Keratinocyte (primary cell): ENCODE results near the gene GRAMD2B. TPM values are rescaled to one million over a fixed set of nuclear protein-coding genes. Genes with fewer than 3 reads are reported as not detected.

Experiments used
- DNase-seq: peaks from one replicate; pipeline ENCODE4 v3.0.0-alpha.2; 2011; ENCODE audit warnings: low read depth, missing footprints, low spot score
- FAIRE-seq: peaks from 2 replicates; lab custom pipeline; 2011; peaks lifted over from hg19 to GRCh38; lab: Jason Lieb, UNC
- H2AFZ ChIP-seq: 2 replicates; pipeline ENCODE4 v1.6.0; 2012; ENCODE audit warnings: low read length, control low read depth, inconsistent platforms; ENCODE audit not compliant: control insufficient read depth
- H3K27ac ChIP-seq: 2 replicates; pipeline ENCODE4 v1.5.1; 2011; ENCODE audit warnings: low read length; ENCODE audit not compliant: control insufficient read depth, insufficient read depth
- H3K27me3 ChIP-seq: 3 replicates; pipeline ENCODE4 v1.6.0; 2011; ENCODE audit warnings: low read length; ENCODE audit not compliant: control insufficient read depth, insufficient read depth; ENCODE audit errors: extremely low read depth
- H3K36me3 ChIP-seq, 2 experiments: 2 replicates in 1 of 2; 3 replicates in 1 of 2; pipeline ENCODE4 v1.5.1; 2011; ENCODE audit warnings: low read length in 2 of 2, mild to moderate bottlenecking in 1 of 2; ENCODE audit not compliant: control insufficient read depth in 2 of 2, insufficient read depth in 2 of 2; ENCODE audit errors: extremely low read depth in 1 of 2
- H3K4me1 ChIP-seq: 3 replicates; pipeline ENCODE4 v1.5.1; 2011; ENCODE audit warnings: low read length; ENCODE audit not compliant: control insufficient read depth, insufficient read depth; ENCODE audit errors: extremely low read depth
- H3K4me2 ChIP-seq: 3 replicates; pipeline ENCODE4 v1.6.0; 2011; ENCODE audit warnings: low read depth, low read length; ENCODE audit not compliant: control insufficient read depth, insufficient read depth; ENCODE audit errors: extremely low read depth
- H3K4me3 ChIP-seq, 3 experiments: fragments of 200-600 bp in 1 of 3; sonication (generic) in 1 of 3; 2 replicates in 2 of 3; 3 replicates in 1 of 3; pipeline ENCODE4 v1.5.1; 2011 to 2016; ENCODE audit warnings: low read length in 3 of 3, mild to moderate bottlenecking in 3 of 3, control low read depth in 2 of 3, inconsistent platforms in 1 of 3, low read depth in 1 of 3, mixed read lengths in 1 of 3, mixed run types in 1 of 3, moderate library complexity in 1 of 3; ENCODE audit not compliant: control insufficient read depth in 2 of 3, insufficient read depth in 2 of 3; ENCODE audit errors: extremely low read depth in 1 of 3
- H3K79me2 ChIP-seq: 2 replicates; pipeline ENCODE4 v1.6.0; 2012; ENCODE audit warnings: low read length; ENCODE audit not compliant: control insufficient read depth, insufficient read depth
- H3K9ac ChIP-seq: 3 replicates; pipeline ENCODE4 v1.6.0; 2011; ENCODE audit warnings: low read length; ENCODE audit not compliant: control insufficient read depth, insufficient read depth; ENCODE audit errors: extremely low read depth
- H3K9me1 ChIP-seq: 3 replicates; pipeline ENCODE4 v1.6.0; 2011; ENCODE audit warnings: low read length; ENCODE audit not compliant: control insufficient read depth, insufficient read depth; ENCODE audit errors: extremely low read depth
- H3K9me3 ChIP-seq: 2 replicates; pipeline ENCODE4 v1.5.1; 2012; ENCODE audit warnings: low read depth, low read length; ENCODE audit not compliant: control insufficient read depth
- H4K20me1 ChIP-seq: 3 replicates; pipeline ENCODE4 v1.6.0; 2011; ENCODE audit warnings: low read length; ENCODE audit not compliant: control insufficient read depth, insufficient read depth; ENCODE audit errors: extremely low read depth
- EZH2 ChIP-seq: IDR thresholded peaks from one replicate; pipeline ENCODE4 v1.6.1; 2012; ENCODE audit warnings: inconsistent platforms, mild to moderate bottlenecking, low read length, moderate library complexity
- dilution Hi-C: fragments of 300-500 bp; cut with MboI; formaldehyde crosslinking; loops from one replicate; pipeline ENCODE4 v1.7.0; 2020; ENCODE audit warnings: low sequenced_read_pairs; ENCODE audit not compliant: extremely low pct_ligation_motif_present
- polyA plus RNA-seq, 5 experiments: library from polyadenylated mRNA; depleted of rRNA in 3 of 5; stranded (reverse) in 3 of 5; stranded (forward) in 1 of 5; unstranded in 1 of 5; fragments of >200 nt; gene quantifications; 1 replicate in 1 of 5; 2 replicates in 3 of 5; 3 replicates in 1 of 5; pipeline versions ENCODE4 v1.2.1 to v1.2.3, GENCODE V29; 2011 to 2012; ENCODE audit warnings: missing spikeins in 2 of 5, low read depth in 1 of 5, low replicate concordance in 1 of 5
- TF ChIP-seq, protein P1 (sequence below), 3 experiments: IDR thresholded peaks in 1 of 3; conservative IDR thresholded peaks in 1 of 3; optimal IDR thresholded peaks in 1 of 3; 2 replicates in 2 of 3; 3 replicates in 1 of 3; pipeline versions ENCODE3 to v1.5.1; 2011; ENCODE audit warnings: low read length in 3 of 3, mild to moderate bottlenecking in 3 of 3, moderate library complexity in 2 of 3, control low read depth in 1 of 3, inconsistent platforms in 1 of 3; ENCODE audit not compliant: insufficient read depth in 2 of 3; ENCODE audit errors: extremely low read depth in 1 of 3

The GRAMD2B gene
- polyA plus RNA-seq, 1 donor (not counting 4 experiments of a cell fraction or from before 2014, with no cell fraction given) = 45.9 TPM

DNA sequence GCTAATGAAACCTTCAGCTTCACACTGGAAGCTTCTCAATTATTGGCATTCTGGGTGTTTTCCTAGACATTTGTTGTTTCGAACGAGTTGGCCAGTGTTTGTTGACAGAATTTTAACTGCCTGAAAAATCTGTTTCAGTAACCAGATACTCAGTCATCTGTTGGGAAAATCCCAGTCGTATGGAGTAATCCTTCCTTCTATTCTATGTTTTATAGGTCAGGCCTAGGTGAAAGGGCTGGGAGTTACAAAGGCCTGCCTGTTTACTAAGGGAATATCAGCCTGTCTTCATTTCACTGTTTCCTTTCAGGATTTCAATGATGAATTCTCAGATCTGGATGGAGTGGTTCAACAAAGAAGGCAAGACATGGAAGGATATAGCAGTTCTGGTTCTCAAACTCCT lies 59.9 kb downstream of the GRAMD2B start:
- DNase-seq (no peak), FAIRE-seq (no peak)
- H3K36me3 ChIP-seq = peaks cover 24 to 37% of the 10 kb centered on the region in 2 experiments

DNA sequence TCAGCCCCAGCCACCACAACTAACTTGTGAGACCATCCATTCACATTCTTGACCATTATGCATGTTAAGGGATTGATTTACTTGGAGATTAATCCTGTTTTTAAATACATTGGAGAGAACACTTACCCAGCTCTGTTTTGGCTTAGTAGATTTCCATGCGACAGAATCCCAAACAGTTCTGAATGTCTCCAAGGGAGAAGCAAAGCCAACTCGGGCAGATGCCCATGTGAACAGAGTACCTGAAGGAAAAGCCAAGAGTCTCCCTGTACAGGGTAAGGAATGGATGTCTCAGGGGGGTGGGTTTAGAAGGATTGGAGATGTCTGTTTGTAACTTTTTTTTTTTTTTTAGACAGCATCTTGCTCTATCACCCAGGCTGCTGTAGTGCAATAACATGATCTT lies 61.0 kb downstream of the GRAMD2B start:
- no peak for FAIRE-seq
- dilution Hi-C loops = no loop called here

More for the DNA sequence above, 59.9 kb downstream of the GRAMD2B start:
- Histone ChIP-seq H3K27ac (no peak overlapping the region), H4K20me1 (no peaks in the 10 kb centered on the region), H3K4me3 (no peak overlapping the region), H3K4me1 (no peaks in the 10 kb centered on the region), H3K9me3 (no peaks in the 10 kb centered on the region), H3K27me3 (no peaks in the 10 kb centered on the region), H3K9me1 (no peaks in the 10 kb centered on the region), H3K4me2 (no peak overlapping the region), H2AFZ (no peak overlapping the region), H3K79me2 (no peaks in the 10 kb centered on the region), H3K9ac (no peak overlapping the region)
- TF ChIP-seq EZH2 = no peak
- TF ChIP-seq, protein P1, sequence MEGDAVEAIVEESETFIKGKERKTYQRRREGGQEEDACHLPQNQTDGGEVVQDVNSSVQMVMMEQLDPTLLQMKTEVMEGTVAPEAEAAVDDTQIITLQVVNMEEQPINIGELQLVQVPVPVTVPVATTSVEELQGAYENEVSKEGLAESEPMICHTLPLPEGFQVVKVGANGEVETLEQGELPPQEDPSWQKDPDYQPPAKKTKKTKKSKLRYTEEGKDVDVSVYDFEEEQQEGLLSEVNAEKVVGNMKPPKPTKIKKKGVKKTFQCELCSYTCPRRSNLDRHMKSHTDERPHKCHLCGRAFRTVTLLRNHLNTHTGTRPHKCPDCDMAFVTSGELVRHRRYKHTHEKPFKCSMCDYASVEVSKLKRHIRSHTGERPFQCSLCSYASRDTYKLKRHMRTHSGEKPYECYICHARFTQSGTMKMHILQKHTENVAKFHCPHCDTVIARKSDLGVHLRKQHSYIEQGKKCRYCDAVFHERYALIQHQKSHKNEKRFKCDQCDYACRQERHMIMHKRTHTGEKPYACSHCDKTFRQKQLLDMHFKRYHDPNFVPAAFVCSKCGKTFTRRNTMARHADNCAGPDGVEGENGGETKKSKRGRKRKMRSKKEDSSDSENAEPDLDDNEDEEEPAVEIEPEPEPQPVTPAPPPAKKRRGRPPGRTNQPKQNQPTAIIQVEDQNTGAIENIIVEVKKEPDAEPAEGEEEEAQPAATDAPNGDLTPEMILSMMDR (optimal IDR thresholded peaks at IDR 0.05 in 1 of 3, IDR thresholded peaks at IDR 0.05 in 1 of 3, conservative IDR thresholded peaks at IDR 0.05 in 1 of 3; ENCODE audit: extremely low read depth in 1 of 3, insufficient read depth in 2 of 3, low read length in 3 of 3) = no peak
- dilution Hi-C loops = no loop called here

More for the DNA sequence above, 61.0 kb downstream of the GRAMD2B start:
- Histone ChIP-seq H3K4me1 (no peaks in the 10 kb centered on the region), H3K4me3 (no peak overlapping the region), H3K79me2 (no peaks in the 10 kb centered on the region), H3K9ac (no peak overlapping the region), H3K4me2 (no peak overlapping the region), H3K36me3 (peaks cover 30 to 39% of the 10 kb centered on the region in 2 experiments), H4K20me1 (no peaks in the 10 kb centered on the region), H3K9me1 (no peaks in the 10 kb centered on the region), H3K27ac (no peak overlapping the region), H3K27me3 (no peaks in the 10 kb centered on the region), H3K9me3 (no peaks in the 10 kb centered on the region), H2AFZ (no peak overlapping the region)
- no peak for DNase-seq
- TF ChIP-seq, protein P1 (optimal IDR thresholded peaks at IDR 0.05 in 1 of 3, IDR thresholded peaks at IDR 0.05 in 1 of 3, conservative IDR thresholded peaks at IDR 0.05 in 1 of 3; ENCODE audit: extremely low read depth in 1 of 3, insufficient read depth in 2 of 3, low read length in 3 of 3) = no peak
- no peak for TF ChIP-seq EZH2
